ENCODE measurements around the gene PCYT1B. TPM values are rescaled to one million over a fixed set of nuclear protein-coding genes. Genes with fewer than 3 reads are reported as not detected.

PCYT1B gene
- total RNA-seq, 1 experiment from 2014 or later = 0.09 TPM

DNA sequence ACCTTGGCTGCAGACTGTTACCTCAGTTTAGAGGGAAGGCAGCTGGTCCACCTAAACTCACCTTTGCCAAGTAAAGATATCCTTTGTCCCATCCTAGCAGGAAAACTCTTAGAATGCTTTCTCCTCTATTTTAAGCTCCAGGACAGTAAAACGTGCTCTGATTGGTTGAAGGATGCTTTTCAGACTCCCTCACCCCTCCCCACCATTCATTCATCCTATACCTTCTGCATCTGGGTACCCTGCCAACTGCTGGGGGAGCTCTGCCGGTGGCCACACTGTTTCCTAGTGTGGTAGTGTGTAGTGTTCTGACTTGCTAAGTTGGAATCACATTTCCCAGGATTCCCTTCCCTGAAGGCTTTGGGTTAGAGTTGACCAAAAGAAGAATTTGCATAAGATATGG, 26.3 kb upstream of the PCYT1B start:
- no TSS peak for BruUV-seq (replicated peaks)
- Mint-ChIP-seq H3K4me1 (ENCODE audit: low read depth, unreplicated experiment) (peaks cover 9% of the 10 kb centered on the region), H3K9me3 (ENCODE audit: low read depth, unreplicated experiment) (no peaks in the 10 kb centered on the region), H3K4me3 (ENCODE audit: low read depth, unreplicated experiment) (no peak overlapping the region), H3K27ac (ENCODE audit: unreplicated experiment) (no peak overlapping the region), H3K36me3 (ENCODE audit: insufficient read depth, unreplicated experiment) (no peaks in the 10 kb centered on the region), H3K27me3 (ENCODE audit: unreplicated experiment) (no peaks in the 10 kb centered on the region)
- DNase-seq = no peak
- CTCF ChIA-PET = no interaction called here
- intact Hi-C loops (cut with micrococcal nuclease; ENCODE audit: unreplicated experiment) = no loop called here
- TF ChIP-seq, protein P1, sequence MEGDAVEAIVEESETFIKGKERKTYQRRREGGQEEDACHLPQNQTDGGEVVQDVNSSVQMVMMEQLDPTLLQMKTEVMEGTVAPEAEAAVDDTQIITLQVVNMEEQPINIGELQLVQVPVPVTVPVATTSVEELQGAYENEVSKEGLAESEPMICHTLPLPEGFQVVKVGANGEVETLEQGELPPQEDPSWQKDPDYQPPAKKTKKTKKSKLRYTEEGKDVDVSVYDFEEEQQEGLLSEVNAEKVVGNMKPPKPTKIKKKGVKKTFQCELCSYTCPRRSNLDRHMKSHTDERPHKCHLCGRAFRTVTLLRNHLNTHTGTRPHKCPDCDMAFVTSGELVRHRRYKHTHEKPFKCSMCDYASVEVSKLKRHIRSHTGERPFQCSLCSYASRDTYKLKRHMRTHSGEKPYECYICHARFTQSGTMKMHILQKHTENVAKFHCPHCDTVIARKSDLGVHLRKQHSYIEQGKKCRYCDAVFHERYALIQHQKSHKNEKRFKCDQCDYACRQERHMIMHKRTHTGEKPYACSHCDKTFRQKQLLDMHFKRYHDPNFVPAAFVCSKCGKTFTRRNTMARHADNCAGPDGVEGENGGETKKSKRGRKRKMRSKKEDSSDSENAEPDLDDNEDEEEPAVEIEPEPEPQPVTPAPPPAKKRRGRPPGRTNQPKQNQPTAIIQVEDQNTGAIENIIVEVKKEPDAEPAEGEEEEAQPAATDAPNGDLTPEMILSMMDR (IDR thresholded peaks at IDR 0.05; ENCODE audit: unreplicated experiment) = no peak

DNA sequence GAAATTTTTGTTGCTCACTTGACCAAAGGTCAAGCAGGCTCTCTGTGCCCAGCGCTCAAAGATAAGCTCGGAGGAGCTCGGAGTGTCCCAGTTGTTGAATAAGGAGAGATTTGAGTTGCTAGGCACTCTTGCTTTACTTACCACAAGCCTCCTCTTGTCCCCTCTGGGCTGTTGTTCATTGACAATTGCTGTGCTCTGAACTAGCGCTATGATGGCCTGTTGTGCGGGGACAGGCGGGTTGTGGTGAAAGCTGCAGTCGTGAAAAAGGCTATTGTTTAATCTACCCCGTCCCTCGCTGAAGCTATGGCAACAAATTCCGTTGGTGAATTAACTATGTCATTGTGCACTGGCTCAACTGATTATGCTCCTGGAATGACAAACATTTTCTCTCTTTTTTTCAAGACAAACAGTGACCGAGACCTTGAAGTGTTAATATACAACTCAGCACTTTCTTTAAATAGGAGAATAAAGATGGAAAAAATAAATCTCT, 25.6 kb upstream of the PCYT1B start:
- peak; percentile 27 for DNase-seq
- H3K27me3 Mint-ChIP-seq (ENCODE audit: unreplicated experiment) = no peaks in the 10 kb centered on the region
- no peak overlapping the region for H3K27ac Mint-ChIP-seq (ENCODE audit: unreplicated experiment)
- H3K4me1 Mint-ChIP-seq (ENCODE audit: low read depth, unreplicated experiment) = peaks cover 9% of the 10 kb centered on the region
- TF ChIP-seq, protein P1 (IDR thresholded peaks at IDR 0.05; ENCODE audit: unreplicated experiment) = no peak
- no peaks in the 10 kb centered on the region for H3K9me3 Mint-ChIP-seq (ENCODE audit: low read depth, unreplicated experiment)
- no peaks in the 10 kb centered on the region for H3K36me3 Mint-ChIP-seq (ENCODE audit: insufficient read depth, unreplicated experiment)
- CTCF ChIA-PET = interaction anchor here (0.6 to 1.0 kb wide), 2 partner anchors 280 to 301 kb away, joined by 3 to 9 read pairs; no protein-coding TSS in a partner anchor
- intact Hi-C loops (cut with micrococcal nuclease; ENCODE audit: unreplicated experiment) = no loop called here
- BruUV-seq (replicated peaks) = no TSS peak
- peak overlapping the region; percentile 24 for H3K4me3 Mint-ChIP-seq (ENCODE audit: low read depth, unreplicated experiment)

DNA sequence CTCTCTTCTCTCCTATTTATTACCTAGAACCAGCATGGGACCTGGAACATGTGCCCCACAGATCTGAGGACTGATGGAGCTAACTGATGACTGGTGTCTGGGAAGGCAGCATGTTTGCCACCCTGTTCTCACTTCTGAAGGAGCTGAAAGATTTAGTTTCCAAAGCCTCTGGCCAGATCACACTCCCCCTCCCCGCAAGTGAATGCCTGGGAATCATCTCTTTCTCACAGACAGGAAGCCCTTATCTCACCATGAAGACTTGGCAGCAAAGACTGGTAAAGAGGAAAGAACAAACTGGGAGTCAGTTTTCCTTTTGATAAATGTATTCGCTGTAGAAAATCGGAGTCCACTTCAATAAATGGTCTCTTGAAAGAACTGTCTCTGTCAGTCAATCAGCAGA, 21.0 kb upstream of the PCYT1B start:
- H3K4me3 Mint-ChIP-seq (ENCODE audit: low read depth, unreplicated experiment) = no peak overlapping the region
- TF ChIP-seq, protein P1 (IDR thresholded peaks at IDR 0.05; ENCODE audit: unreplicated experiment) = no peak
- H3K27ac Mint-ChIP-seq (ENCODE audit: unreplicated experiment) = no peak overlapping the region
- BruUV-seq (replicated peaks) = no TSS peak
- no peaks in the 10 kb centered on the region for H3K9me3 Mint-ChIP-seq (ENCODE audit: low read depth, unreplicated experiment)
- intact Hi-C loops (cut with micrococcal nuclease; ENCODE audit: unreplicated experiment) = no loop called here
- DNase-seq = no peak
- H3K36me3 Mint-ChIP-seq (ENCODE audit: insufficient read depth, unreplicated experiment) = no peaks in the 10 kb centered on the region
- peaks cover 9% of the 10 kb centered on the region for H3K4me1 Mint-ChIP-seq (ENCODE audit: low read depth, unreplicated experiment)
- CTCF ChIA-PET = no interaction called here
- H3K27me3 Mint-ChIP-seq (ENCODE audit: unreplicated experiment) = no peaks in the 10 kb centered on the region

DNA sequence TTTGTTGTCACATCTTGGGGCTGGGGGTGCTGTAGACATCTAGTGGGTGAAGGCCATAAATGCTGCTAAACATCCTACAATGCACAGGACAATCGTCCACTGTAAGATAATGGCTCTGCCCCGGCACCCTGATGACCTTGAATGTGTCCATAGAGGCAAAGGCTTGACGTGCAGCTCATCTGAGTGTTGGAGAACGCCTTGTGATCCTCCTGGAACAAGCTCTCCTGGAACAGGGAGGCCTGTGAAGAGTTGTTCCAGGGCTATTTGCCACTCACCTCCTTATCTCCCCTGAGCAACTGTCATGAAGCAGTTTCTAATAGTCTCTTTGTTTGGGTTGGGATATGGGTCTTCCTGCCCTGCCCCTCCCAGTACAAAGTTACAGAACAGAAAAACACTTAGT, 15.2 kb upstream of the PCYT1B start:
- no TSS peak for BruUV-seq (replicated peaks)
- H3K27me3 Mint-ChIP-seq (ENCODE audit: unreplicated experiment) = no peaks in the 10 kb centered on the region
- no peaks in the 10 kb centered on the region for H3K9me3 Mint-ChIP-seq (ENCODE audit: low read depth, unreplicated experiment)
- TF ChIP-seq, protein P1 (IDR thresholded peaks at IDR 0.05; ENCODE audit: unreplicated experiment) = no peak
- CTCF ChIA-PET = no interaction called here
- no peak overlapping the region for H3K27ac Mint-ChIP-seq (ENCODE audit: unreplicated experiment)
- DNase-seq = no peak
- H3K36me3 Mint-ChIP-seq (ENCODE audit: insufficient read depth, unreplicated experiment) = no peaks in the 10 kb centered on the region
- H3K4me3 Mint-ChIP-seq (ENCODE audit: low read depth, unreplicated experiment) = no peak overlapping the region
- H3K4me1 Mint-ChIP-seq (ENCODE audit: low read depth, unreplicated experiment) = no peaks in the 10 kb centered on the region
- intact Hi-C loops (cut with micrococcal nuclease; ENCODE audit: unreplicated experiment) = no loop called here

Data from Calu3 (cell line).